Measurements from ENCODE around the gene DGKD. TPM values are rescaled to one million over a fixed set of nuclear protein-coding genes. Genes with fewer than 3 reads are reported as not detected.

DGKD gene
- total RNA-seq, 1 experiment from 2014 or later, result 52.0 TPM

- no peaks in the 10 kb centered on the region for H3K9me3 ChIP-seq (ENCODE audit: control insufficient read depth in 1 of 2, insufficient read depth in 1 of 2, low read depth in 1 of 2, low read length in 2 of 2)
- H3K9ac ChIP-seq (ENCODE audit: low read length), result no peak overlapping the region
- no peaks in the 10 kb centered on the region for H3K36me3 ChIP-seq (ENCODE audit: control insufficient read depth in 1 of 2, insufficient read depth in 2 of 2, low read length in 2 of 2)
- ChIA-PET RAD21 (ENCODE audit: low non-redundant PET in 1 of 2, low total read pairs in 2 of 2, uncharacterized antibody in 2 of 2, unreplicated experiment in 2 of 2) (no interaction called here), CTCF (no interaction called here), POLR2A (no interaction called here)
- no peaks in the 10 kb centered on the region for H3K79me2 ChIP-seq (ENCODE audit: insufficient read depth, low read length)
- H2AFZ ChIP-seq (ENCODE audit: low read depth, low read length, poor library complexity, severe bottlenecking), result no peak overlapping the region
- intact Hi-C loops (cut with micrococcal nuclease), result no loop called here
- no peaks in the 10 kb centered on the region for H3K27me3 ChIP-seq (ENCODE audit: insufficient read depth, low read length)
- no peak overlapping the region for H3K27ac ChIP-seq (ENCODE audit: low read depth, low read length)
- H3K4me1 ChIP-seq (ENCODE audit: control insufficient read depth in 1 of 2, insufficient read depth in 2 of 2, low read length in 2 of 2), result peaks cover 35 to 53% of the 10 kb centered on the region in 2 experiments
- no peaks in the 10 kb centered on the region for H4K20me1 ChIP-seq (ENCODE audit: insufficient read depth)
- DNase-seq (ENCODE audit: low read depth, low spot score) (no peak), ATAC-seq (no peak)
- no peak overlapping the region for H3K4me2 ChIP-seq (ENCODE audit: low read length)
- no peaks in the 10 kb centered on the region for H3K9me2 ChIP-seq (ENCODE audit: insufficient read depth)
- BruUV-seq (replicated peaks), result no TSS peak
- no peak overlapping the region for H3K4me3 ChIP-seq (replicated peaks in 1 of 2; ENCODE audit: low read depth in 1 of 2, low read length in 2 of 2)
- TF ChIP-seq ZFX (IDR thresholded peaks at IDR 0.05), result no peak
- no peak for TF ChIP-seq CBX3 (IDR thresholded peaks at IDR 0.05; ENCODE audit: low read depth)
- TF ChIP-seq EGR1 (IDR thresholded peaks at IDR 0.05; ENCODE audit: low read depth), result no peak
- no peak for TF ChIP-seq YY1 (IDR thresholded peaks at IDR 0.05; ENCODE audit: extremely low read depth, insufficient replicate concordance, low read depth, low read length)
- no peak for TF ChIP-seq EZH2phosphoT487 (IDR thresholded peaks at IDR 0.05; ENCODE audit: borderline replicate concordance)
- TF ChIP-seq EZH2 (IDR thresholded peaks at IDR 0.05), result no peak
- no peak for TF ChIP-seq CEBPB (IDR thresholded peaks at IDR 0.05; ENCODE audit: low read depth)
- TF ChIP-seq ZBTB33 (IDR thresholded peaks at IDR 0.05; ENCODE audit: extremely low read depth, insufficient replicate concordance, low read length), result no peak
- TF ChIP-seq POLR2A (IDR thresholded peaks at IDR 0.05; ENCODE audit: borderline replicate concordance, extremely low read depth, insufficient read depth, insufficient read length), result no peak
- TF ChIP-seq SP1 (IDR thresholded peaks at IDR 0.05; ENCODE audit: low read depth), result no peak
- no peak for TF ChIP-seq MAX (IDR thresholded peaks at IDR 0.05)
- TF ChIP-seq, protein P1, sequence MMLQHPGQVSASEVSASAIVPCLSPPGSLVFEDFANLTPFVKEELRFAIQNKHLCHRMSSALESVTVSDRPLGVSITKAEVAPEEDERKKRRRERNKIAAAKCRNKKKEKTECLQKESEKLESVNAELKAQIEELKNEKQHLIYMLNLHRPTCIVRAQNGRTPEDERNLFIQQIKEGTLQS (IDR thresholded peaks at IDR 0.05), result no peak
- TF ChIP-seq REST (IDR thresholded peaks at IDR 0.05; ENCODE audit: low read depth), result no peak
- TF ChIP-seq SIN3A (IDR thresholded peaks at IDR 0.05; ENCODE audit: low read depth), result no peak
Measured at GRCh38 chr2:233349005-233349998, 5.0 kb upstream of the DGKD start.
